GM12891 (cell line): ENCODE data around the gene SKOR1.

Experiments used
- PAX5 ChIP-seq: IDR thresholded peaks from 2 replicates; pipeline ENCODE4 v1.6.1; 2011; ENCODE audit warnings: low read length, moderate library complexity, mild to moderate bottlenecking; ENCODE audit not compliant: insufficient read depth, severe bottlenecking
- POLR2A ChIP-seq: IDR thresholded peaks from 2 replicates; pipeline ENCODE4 v1.6.1; 2011; ENCODE audit warnings: low read depth, low read length, control low read depth
- POLR2AphosphoS5 ChIP-seq: IDR thresholded peaks from 2 replicates; pipeline ENCODE4 v1.6.1; 2011; ENCODE audit warnings: low read depth, low read length, control low read depth
- TAF1 ChIP-seq: IDR thresholded peaks from 2 replicates; pipeline ENCODE4 v1.6.1; 2011; ENCODE audit warnings: low read depth, low read length, control low read depth

- TF ChIP-seq POLR2A (no peak), POLR2AphosphoS5 (no peak), TAF1 (no peak), PAX5 (no peak)
Measured at GRCh38 chr15:67828969-67829646, 3.8 kb downstream of the SKOR1 start.
